Measurements from ENCODE around the gene HBQ1. TPM values are rescaled to one million over a fixed set of nuclear protein-coding genes. Genes with fewer than 3 reads are reported as not detected.

The HBQ1 gene
- total RNA-seq, 1 experiment from 2014 or later, result not detected

DNA sequence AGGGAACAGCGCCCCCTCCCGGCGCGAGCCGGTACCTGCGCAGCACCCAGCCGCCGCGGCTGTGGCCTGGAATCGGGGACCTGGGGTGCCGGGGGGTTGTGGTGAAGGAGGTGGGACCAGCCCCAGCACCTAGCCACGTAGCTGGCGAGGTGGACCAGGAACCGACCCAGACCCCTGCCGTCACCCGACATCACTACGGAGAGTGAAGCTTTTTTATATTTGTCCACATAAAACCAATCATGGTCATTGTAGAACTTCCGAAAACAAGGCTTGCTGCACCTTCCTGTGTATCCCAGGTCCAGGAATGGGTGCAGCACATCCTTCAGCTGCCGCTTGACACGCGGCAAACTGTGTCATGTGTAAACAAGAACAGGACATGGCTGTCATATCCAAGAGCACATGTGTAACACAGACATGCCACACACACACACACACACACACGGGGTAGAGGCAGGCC is 1.3 kb downstream of the HBQ1 start:
- intact Hi-C loops (cut with micrococcal nuclease; ENCODE audit: unreplicated experiment), result loop anchor here (2.0 kb wide), 1 partner anchor 65 kb away; no protein-coding TSS in a partner anchor
- DNase-seq, result no peak
- Mint-ChIP-seq H3K4me3 (ENCODE audit: low read depth, unreplicated experiment) (peak overlapping the region; percentile 32), H3K4me1 (ENCODE audit: low read depth, unreplicated experiment) (no peaks in the 10 kb centered on the region), H3K9me3 (ENCODE audit: low read depth, unreplicated experiment) (no peaks in the 10 kb centered on the region), H3K36me3 (ENCODE audit: insufficient read depth, unreplicated experiment) (peaks cover 45% of the 10 kb centered on the region), H3K27ac (ENCODE audit: unreplicated experiment) (no peak overlapping the region), H3K27me3 (ENCODE audit: unreplicated experiment) (peaks cover 19% of the 10 kb centered on the region)
- no TSS peak for BruUV-seq (replicated peaks)
- TF ChIP-seq, protein P1, sequence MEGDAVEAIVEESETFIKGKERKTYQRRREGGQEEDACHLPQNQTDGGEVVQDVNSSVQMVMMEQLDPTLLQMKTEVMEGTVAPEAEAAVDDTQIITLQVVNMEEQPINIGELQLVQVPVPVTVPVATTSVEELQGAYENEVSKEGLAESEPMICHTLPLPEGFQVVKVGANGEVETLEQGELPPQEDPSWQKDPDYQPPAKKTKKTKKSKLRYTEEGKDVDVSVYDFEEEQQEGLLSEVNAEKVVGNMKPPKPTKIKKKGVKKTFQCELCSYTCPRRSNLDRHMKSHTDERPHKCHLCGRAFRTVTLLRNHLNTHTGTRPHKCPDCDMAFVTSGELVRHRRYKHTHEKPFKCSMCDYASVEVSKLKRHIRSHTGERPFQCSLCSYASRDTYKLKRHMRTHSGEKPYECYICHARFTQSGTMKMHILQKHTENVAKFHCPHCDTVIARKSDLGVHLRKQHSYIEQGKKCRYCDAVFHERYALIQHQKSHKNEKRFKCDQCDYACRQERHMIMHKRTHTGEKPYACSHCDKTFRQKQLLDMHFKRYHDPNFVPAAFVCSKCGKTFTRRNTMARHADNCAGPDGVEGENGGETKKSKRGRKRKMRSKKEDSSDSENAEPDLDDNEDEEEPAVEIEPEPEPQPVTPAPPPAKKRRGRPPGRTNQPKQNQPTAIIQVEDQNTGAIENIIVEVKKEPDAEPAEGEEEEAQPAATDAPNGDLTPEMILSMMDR (IDR thresholded peaks at IDR 0.05; ENCODE audit: unreplicated experiment), result peak; percentile 98
- CTCF ChIA-PET, result interaction anchor here (1.4 kb wide), 1 partner anchor 74 kb away, joined by 4 read pairs; no protein-coding TSS in a partner anchor

DNA sequence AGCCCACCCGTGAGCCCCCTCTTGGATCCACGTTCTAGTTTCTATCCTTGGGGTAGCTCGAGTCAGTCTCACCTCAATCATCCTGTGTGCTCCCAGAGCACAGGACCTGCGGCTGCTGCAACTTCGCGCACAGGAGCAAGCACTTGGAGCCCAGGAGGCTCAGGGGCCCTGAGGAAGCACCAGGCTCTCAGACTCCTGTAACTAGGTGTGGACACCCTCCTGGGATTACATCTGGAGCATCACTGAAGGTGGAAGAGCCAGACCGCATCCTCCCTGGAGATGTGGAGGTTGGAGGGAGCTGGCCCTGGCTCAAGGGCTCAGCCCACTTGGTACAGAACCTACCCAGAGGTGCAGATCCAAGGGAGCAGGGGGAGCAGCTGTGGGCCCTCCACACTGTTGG is 2.7 kb downstream of the HBQ1 start:
- TSS peak; percentile 36 for BruUV-seq (replicated peaks)
- Mint-ChIP-seq H3K9me3 (ENCODE audit: low read depth, unreplicated experiment) (no peaks in the 10 kb centered on the region), H3K4me1 (ENCODE audit: low read depth, unreplicated experiment) (no peaks in the 10 kb centered on the region), H3K4me3 (ENCODE audit: low read depth, unreplicated experiment) (no peak overlapping the region), H3K36me3 (ENCODE audit: insufficient read depth, unreplicated experiment) (peaks cover 54% of the 10 kb centered on the region), H3K27ac (ENCODE audit: unreplicated experiment) (no peak overlapping the region), H3K27me3 (ENCODE audit: unreplicated experiment) (peaks cover 9% of the 10 kb centered on the region)
- TF ChIP-seq, protein P1 (IDR thresholded peaks at IDR 0.05; ENCODE audit: unreplicated experiment), result no peak
- intact Hi-C loops (cut with micrococcal nuclease; ENCODE audit: unreplicated experiment), result no loop called here
- DNase-seq, result no peak
- CTCF ChIA-PET, result interaction anchor here (0.7 kb wide), 1 partner anchor 77 kb away, joined by 8 read pairs; no protein-coding TSS in a partner anchor

DNA sequence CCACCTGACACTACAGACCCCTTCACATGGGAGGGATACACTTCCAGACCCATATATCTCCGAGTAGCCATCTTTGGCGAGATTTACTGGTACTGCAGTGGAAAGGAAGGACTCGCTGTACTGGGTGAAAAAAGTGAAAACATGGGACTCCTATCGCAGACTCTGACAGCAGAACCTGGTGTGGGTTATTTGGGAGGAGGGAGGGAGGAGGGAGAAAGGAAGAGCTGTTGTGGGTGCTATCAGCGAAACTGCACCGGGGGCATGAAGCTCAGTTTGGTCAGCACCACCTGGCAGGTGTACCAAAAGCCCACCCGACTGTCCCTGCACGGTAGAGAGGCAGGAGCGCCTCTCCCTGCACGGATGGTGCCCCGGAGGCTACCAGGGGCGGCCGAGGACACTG is 5.0 kb downstream of the HBQ1 start:
- DNase-seq, result no peak
- no peaks in the 10 kb centered on the region for H3K27me3 Mint-ChIP-seq (ENCODE audit: unreplicated experiment)
- H3K36me3 Mint-ChIP-seq (ENCODE audit: insufficient read depth, unreplicated experiment), result peaks cover 67% of the 10 kb centered on the region
- intact Hi-C loops (cut with micrococcal nuclease; ENCODE audit: unreplicated experiment), result no loop called here
- H3K9me3 Mint-ChIP-seq (ENCODE audit: low read depth, unreplicated experiment), result no peaks in the 10 kb centered on the region
- TF ChIP-seq, protein P1 (IDR thresholded peaks at IDR 0.05; ENCODE audit: unreplicated experiment), result no peak
- BruUV-seq (replicated peaks), result no TSS peak
- H3K4me3 Mint-ChIP-seq (ENCODE audit: low read depth, unreplicated experiment), result no peak overlapping the region
- no peaks in the 10 kb centered on the region for H3K4me1 Mint-ChIP-seq (ENCODE audit: low read depth, unreplicated experiment)
- H3K27ac Mint-ChIP-seq (ENCODE audit: unreplicated experiment), result no peak overlapping the region
- CTCF ChIA-PET, result no interaction called here

DNA sequence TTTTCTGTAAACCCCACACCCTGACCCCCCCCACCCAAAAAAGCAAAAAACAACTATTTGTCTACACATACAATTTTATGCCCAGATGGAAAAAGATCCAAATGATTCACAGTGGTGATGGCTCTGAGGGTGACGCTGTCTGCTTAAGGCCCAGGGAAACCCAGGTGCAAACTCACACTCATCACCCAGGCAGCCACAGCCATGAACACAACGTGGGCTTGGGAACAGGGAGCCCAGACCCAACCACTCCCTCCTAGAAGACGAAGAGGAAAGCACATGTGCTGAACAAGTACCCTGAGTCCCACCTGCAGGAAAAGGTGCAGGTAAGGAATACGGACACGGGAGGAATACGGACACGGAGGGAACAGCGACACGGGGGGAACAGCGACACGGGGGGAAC is 5.4 kb downstream of the HBQ1 start:
- H3K27ac Mint-ChIP-seq (ENCODE audit: unreplicated experiment), result peak overlapping the region; percentile 62
- peaks cover 71% of the 10 kb centered on the region for H3K36me3 Mint-ChIP-seq (ENCODE audit: insufficient read depth, unreplicated experiment)
- no TSS peak for BruUV-seq (replicated peaks)
- intact Hi-C loops (cut with micrococcal nuclease; ENCODE audit: unreplicated experiment), result no loop called here
- H3K4me1 Mint-ChIP-seq (ENCODE audit: low read depth, unreplicated experiment), result no peaks in the 10 kb centered on the region
- H3K4me3 Mint-ChIP-seq (ENCODE audit: low read depth, unreplicated experiment), result no peak overlapping the region
- H3K27me3 Mint-ChIP-seq (ENCODE audit: unreplicated experiment), result no peaks in the 10 kb centered on the region
- TF ChIP-seq, protein P1 (IDR thresholded peaks at IDR 0.05; ENCODE audit: unreplicated experiment), result no peak
- no peaks in the 10 kb centered on the region for H3K9me3 Mint-ChIP-seq (ENCODE audit: low read depth, unreplicated experiment)
- DNase-seq, result no peak
- CTCF ChIA-PET, result no interaction called here
